Mammary epithelial cell (primary cell): ENCODE measurements around the gene PRPF19.

Source experiments
- EZH2 ChIP-seq: IDR thresholded peaks from 2 replicates; pipeline ENCODE4 v1.6.1; 2012; ENCODE audit warnings: low read length, inconsistent platforms, borderline replicate concordance
- TF ChIP-seq, protein P1 (sequence below), 2 donors: IDR thresholded peaks in 1 of 2; conservative IDR thresholded peaks in 1 of 2; 2 replicates each; pipeline ENCODE4 v1.5.1; 2011 to 2012; ENCODE audit warnings: inconsistent platforms in 2 of 2, low read length in 2 of 2, mild to moderate bottlenecking in 2 of 2, control low read depth in 1 of 2, low read depth in 1 of 2; ENCODE audit not compliant: insufficient read depth in 1 of 2; ENCODE audit errors: extremely low read depth in 1 of 2

DNA sequence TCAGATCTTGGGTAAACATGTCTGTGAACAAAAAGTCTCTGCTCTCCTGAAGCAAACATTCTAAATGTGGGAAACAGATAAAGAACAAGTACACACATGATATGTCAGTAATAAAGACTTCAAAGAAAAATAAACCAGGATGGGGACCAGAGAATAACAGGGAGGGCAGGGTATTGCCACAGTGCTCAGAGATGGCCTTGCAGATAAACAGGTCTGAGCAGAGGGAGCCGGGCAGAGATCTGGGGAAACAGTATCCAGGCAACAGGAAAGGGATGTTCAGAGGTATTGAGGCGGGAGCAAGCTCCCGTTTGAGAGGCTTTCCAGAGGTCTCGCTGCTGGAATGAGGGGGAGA lies 61.5 kb downstream of the PRPF19 start:
- TF ChIP-seq, protein P1, sequence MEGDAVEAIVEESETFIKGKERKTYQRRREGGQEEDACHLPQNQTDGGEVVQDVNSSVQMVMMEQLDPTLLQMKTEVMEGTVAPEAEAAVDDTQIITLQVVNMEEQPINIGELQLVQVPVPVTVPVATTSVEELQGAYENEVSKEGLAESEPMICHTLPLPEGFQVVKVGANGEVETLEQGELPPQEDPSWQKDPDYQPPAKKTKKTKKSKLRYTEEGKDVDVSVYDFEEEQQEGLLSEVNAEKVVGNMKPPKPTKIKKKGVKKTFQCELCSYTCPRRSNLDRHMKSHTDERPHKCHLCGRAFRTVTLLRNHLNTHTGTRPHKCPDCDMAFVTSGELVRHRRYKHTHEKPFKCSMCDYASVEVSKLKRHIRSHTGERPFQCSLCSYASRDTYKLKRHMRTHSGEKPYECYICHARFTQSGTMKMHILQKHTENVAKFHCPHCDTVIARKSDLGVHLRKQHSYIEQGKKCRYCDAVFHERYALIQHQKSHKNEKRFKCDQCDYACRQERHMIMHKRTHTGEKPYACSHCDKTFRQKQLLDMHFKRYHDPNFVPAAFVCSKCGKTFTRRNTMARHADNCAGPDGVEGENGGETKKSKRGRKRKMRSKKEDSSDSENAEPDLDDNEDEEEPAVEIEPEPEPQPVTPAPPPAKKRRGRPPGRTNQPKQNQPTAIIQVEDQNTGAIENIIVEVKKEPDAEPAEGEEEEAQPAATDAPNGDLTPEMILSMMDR (conservative IDR thresholded peaks at IDR 0.05 in 1 of 2, IDR thresholded peaks at IDR 0.05 in 1 of 2; ENCODE audit: extremely low read depth in 1 of 2, insufficient read depth in 1 of 2, low read depth in 1 of 2, low read length in 2 of 2) = no peak
- TF ChIP-seq EZH2 = no peak
